ENCODE data around the gene TNFSF13.

- TF ChIP-seq, protein P1, sequence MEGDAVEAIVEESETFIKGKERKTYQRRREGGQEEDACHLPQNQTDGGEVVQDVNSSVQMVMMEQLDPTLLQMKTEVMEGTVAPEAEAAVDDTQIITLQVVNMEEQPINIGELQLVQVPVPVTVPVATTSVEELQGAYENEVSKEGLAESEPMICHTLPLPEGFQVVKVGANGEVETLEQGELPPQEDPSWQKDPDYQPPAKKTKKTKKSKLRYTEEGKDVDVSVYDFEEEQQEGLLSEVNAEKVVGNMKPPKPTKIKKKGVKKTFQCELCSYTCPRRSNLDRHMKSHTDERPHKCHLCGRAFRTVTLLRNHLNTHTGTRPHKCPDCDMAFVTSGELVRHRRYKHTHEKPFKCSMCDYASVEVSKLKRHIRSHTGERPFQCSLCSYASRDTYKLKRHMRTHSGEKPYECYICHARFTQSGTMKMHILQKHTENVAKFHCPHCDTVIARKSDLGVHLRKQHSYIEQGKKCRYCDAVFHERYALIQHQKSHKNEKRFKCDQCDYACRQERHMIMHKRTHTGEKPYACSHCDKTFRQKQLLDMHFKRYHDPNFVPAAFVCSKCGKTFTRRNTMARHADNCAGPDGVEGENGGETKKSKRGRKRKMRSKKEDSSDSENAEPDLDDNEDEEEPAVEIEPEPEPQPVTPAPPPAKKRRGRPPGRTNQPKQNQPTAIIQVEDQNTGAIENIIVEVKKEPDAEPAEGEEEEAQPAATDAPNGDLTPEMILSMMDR (IDR thresholded peaks at IDR 0.05; ENCODE audit: low read depth, low read length, poor library complexity, severe bottlenecking), result no peak
- TF ChIP-seq EZH2phosphoT487 (IDR thresholded peaks at IDR 0.05; ENCODE audit: borderline replicate concordance, low read length), result no peak
These were observed 34.0 kb downstream of the TNFSF13 start for GRCh38 chr17:7592422-7593021.
